Endodermal cell (in vitro differentiated cells): Measurements from ENCODE around the gene ADGRL3. TPM values are rescaled to one million over a fixed set of nuclear protein-coding genes. Genes with fewer than 3 reads are reported as not detected.

ENCODE experiments used
- DNase-seq: peaks from one replicate; pipeline ENCODE4 v3.0.0-alpha.2; 2017
- H3K27ac ChIP-seq: 2 replicates; pipeline ENCODE4 v1.5.1; 2013; ENCODE audit warnings: mild to moderate bottlenecking, low read depth, low read length, moderate library complexity
- H3K27me3 ChIP-seq: 2 replicates; pipeline ENCODE4 v1.6.1; 2013; ENCODE audit warnings: mild to moderate bottlenecking, low read length, moderate library complexity; ENCODE audit not compliant: insufficient read depth, control insufficient read depth, poor library complexity, severe bottlenecking
- H3K36me3 ChIP-seq: 2 replicates; pipeline ENCODE4 v1.7.0; 2013; ENCODE audit warnings: mild to moderate bottlenecking, low read length, moderate library complexity; ENCODE audit not compliant: control insufficient read depth, insufficient read depth
- H3K4me1 ChIP-seq: one replicate; pipeline ENCODE4 v1.7.0; 2013; ENCODE audit warnings: low read length; ENCODE audit not compliant: control insufficient read depth, insufficient read depth
- H3K4me3 ChIP-seq: 2 replicates; pipeline ENCODE4 v1.5.1; 2013; ENCODE audit warnings: mild to moderate bottlenecking, low read length, moderate library complexity
- H3K9ac ChIP-seq: 2 replicates; pipeline ENCODE4 v1.6.1; 2013; ENCODE audit warnings: mild to moderate bottlenecking, low read length, moderate library complexity; ENCODE audit not compliant: poor library complexity, severe bottlenecking; ENCODE audit errors: extremely low read depth
- H3K9me3 ChIP-seq: 2 replicates; pipeline ENCODE4 v1.6.1; 2013; ENCODE audit warnings: mild to moderate bottlenecking, low read length, moderate library complexity; ENCODE audit not compliant: control insufficient read depth
- H3K27ac Mint-ChIP-seq: 2 replicates; pipeline ENCODE4 v1.8.0; 2020; ENCODE audit warnings: mixed read lengths
- H3K27me3 Mint-ChIP-seq: 2 replicates; pipeline ENCODE4 v1.8.0; 2021; ENCODE audit warnings: mild to moderate bottlenecking, mixed read lengths; ENCODE audit not compliant: insufficient read depth
- H3K36me3 Mint-ChIP-seq: 2 replicates; pipeline ENCODE4 v1.8.0; 2020; ENCODE audit warnings: low read depth, mixed read lengths
- H3K4me1 Mint-ChIP-seq: 2 replicates; pipeline ENCODE4 v1.8.0; 2020; ENCODE audit warnings: mixed read lengths
- H3K4me3 Mint-ChIP-seq: 2 replicates; pipeline ENCODE4 v1.8.0; 2020; ENCODE audit warnings: mild to moderate bottlenecking, moderate library complexity, mixed read lengths
- H3K9me3 Mint-ChIP-seq: 2 replicates; pipeline ENCODE4 v1.8.0; 2020; ENCODE audit warnings: mild to moderate bottlenecking, mixed read lengths
- CTCF ChIP-seq: fragments of 200-600 bp; sonication (generic); conservative IDR thresholded peaks from 2 replicates; pipeline ENCODE4 v1.5.0; 2021; ENCODE audit warnings: antibody characterized with exemption, mild to moderate bottlenecking
- WGBS, 2 experiments: methylation state at CpG; one replicate each; pipeline versions ENCODE4 v1.1.5 to v1.1.7; 2013; ENCODE audit warnings: missing lambda C conversion rate in 2 of 2, mixed read lengths in 1 of 2; ENCODE audit not compliant: insufficient coverage in 1 of 2, insufficient read length in 1 of 2; 5-methylcytosine and 5-hydroxymethylcytosine counted together
- total RNA-seq, 2 donors: library from RNA; stranded (reverse); fragmentation: NEBNext Ultra II Directional in 1 of 2; extraction: Animal tissue kit (Norgen Biotek cat#: 25700) in 1 of 2; gene quantifications; 2 replicates in 1 of 2; 3 replicates in 1 of 2; pipeline ENCODE4 v1.2.1, GENCODE V29; 2021

ADGRL3 gene
- total RNA-seq, 2 donors from 2014 or later: 9.9 to 10.3 TPM

- no peak for TF ChIP-seq CTCF
- H3K27me3 ChIP-seq: no peaks in the 10 kb centered on the region
- no peaks in the 10 kb centered on the region for H3K36me3 ChIP-seq
- H3K4me1 ChIP-seq: no peaks in the 10 kb centered on the region
- H3K27ac ChIP-seq: no peak overlapping the region
- H3K9ac ChIP-seq: no peak overlapping the region
- Mint-ChIP-seq H3K27me3 (no peaks in the 10 kb centered on the region), H3K9me3 (peaks cover 9% of the 10 kb centered on the region), H3K36me3 (peaks cover 4% of the 10 kb centered on the region), H3K4me1 (peaks cover 8% of the 10 kb centered on the region), H3K27ac (no peak overlapping the region), H3K4me3 (no peak overlapping the region)
- no peak for DNase-seq
- no peak overlapping the region for H3K4me3 ChIP-seq
- WGBS, 2 experiments: 100% methylated on average over 1 of the region's 2 CpGs; no CpG with 5 or more reads in 1 of the 2 experiments
- H3K9me3 ChIP-seq: peaks cover 8% of the 10 kb centered on the region
These were observed 175.2 kb downstream of the ADGRL3 start for GRCh38 chr4:61375301-61375700.

GRCh38 chr4:61376301-61376700 is 176.2 kb downstream of the ADGRL3 start:
- Histone ChIP-seq H3K4me1 (no peaks in the 10 kb centered on the region), H3K4me3 (no peak overlapping the region), H3K36me3 (no peaks in the 10 kb centered on the region), H3K27me3 (no peaks in the 10 kb centered on the region), H3K27ac (no peak overlapping the region), H3K9ac (no peak overlapping the region), H3K9me3 (peaks cover 8% of the 10 kb centered on the region)
- 85 to 91% methylated on average over 3 of the region's 3 CpGs for WGBS, 2 experiments
- Mint-ChIP-seq H3K4me3 (no peak overlapping the region), H3K27ac (no peak overlapping the region), H3K9me3 (peaks cover 9% of the 10 kb centered on the region), H3K36me3 (peaks cover 4% of the 10 kb centered on the region), H3K4me1 (peaks cover 16% of the 10 kb centered on the region), H3K27me3 (no peaks in the 10 kb centered on the region)
- no peak for TF ChIP-seq CTCF
- no peak for DNase-seq

- H3K36me3 Mint-ChIP-seq: no peaks in the 10 kb centered on the region
- Histone ChIP-seq H3K9ac (no peak overlapping the region), H3K27me3 (no peaks in the 10 kb centered on the region), H3K4me1 (no peaks in the 10 kb centered on the region), H3K4me3 (no peak overlapping the region), H3K9me3 (peaks cover 8% of the 10 kb centered on the region), H3K27ac (no peak overlapping the region), H3K36me3 (no peaks in the 10 kb centered on the region)
- WGBS, 2 experiments: 57 to 97% methylated on average over 1 of the region's 1 CpG
- no peak for TF ChIP-seq CTCF
- no peak overlapping the region for H3K27ac Mint-ChIP-seq
- DNase-seq: no peak
- no peaks in the 10 kb centered on the region for H3K27me3 Mint-ChIP-seq
- no peaks in the 10 kb centered on the region for H3K9me3 Mint-ChIP-seq
- peaks cover 13% of the 10 kb centered on the region for H3K4me1 Mint-ChIP-seq
- no peak overlapping the region for H3K4me3 Mint-ChIP-seq
These were observed 179.3 kb downstream of the ADGRL3 start for GRCh38 chr4:61379406-61379805.
